OCI-LY7 (cell line): ENCODE data around the gene SPACA5B. TPM values are rescaled to one million over a fixed set of nuclear protein-coding genes. Genes with fewer than 3 reads are reported as not detected.
A peak's percentile ranks its signal among the peaks of the same experiment; 100 is the strongest.
"Not testable (repeated sequence)": the region's sequence is repeated elsewhere in the genome, so short reads cannot be mapped to it uniquely, and the experiment has no call there.

Experiments used
- BruUV-seq: library from RNA; stranded (reverse); fragments of 400-500 nt; replicated peaks from 2 replicates; lab custom pipeline; 2021; lab: Mats Ljungman, UMichigan
- CTCF ChIA-PET: fragments of 300-600 bp; sonication (Branson Sonifier 250); formaldehyde crosslinking; loops from one replicate; lab custom pipeline; 2022; ENCODE audit warnings: antibody characterized with exemption; ENCODE audit not compliant: unreplicated experiment; lab: Charles Lee
- POLR2A ChIA-PET: fragments of 300-600 bp; sonication (Branson Sonifier 250); formaldehyde crosslinking; loops from one replicate; lab custom pipeline; 2022; ENCODE audit warnings: antibody characterized with exemption; lab: Charles Lee
- DNase-seq: peaks from one replicate; pipeline ENCODE4 v3.0.0-alpha.2; 2015; ENCODE audit warnings: low spot score
- H2AFZ ChIP-seq: fragments of 200-600 bp; sonication (generic), shearing (Covaris generic); 2 replicates; pipeline ENCODE4 v1.6.1; 2014; ENCODE audit warnings: mild to moderate bottlenecking, antibody characterized with exemption, low read length, moderate library complexity
- H3K27ac ChIP-seq: fragments of 200-600 bp; sonication (generic); 2 replicates; pipeline ENCODE4 v1.5.1; 2014; ENCODE audit warnings: mixed run types, low read depth, mild to moderate bottlenecking, moderate library complexity, low read length, inconsistent platforms; ENCODE audit not compliant: poor library complexity, severe bottlenecking
- H3K36me3 ChIP-seq: fragments of 200-600 bp; sonication (generic); 2 replicates; pipeline ENCODE4 v1.6.1; 2014; ENCODE audit warnings: mild to moderate bottlenecking, antibody characterized with exemption, low read length, moderate library complexity, mixed read lengths; ENCODE audit not compliant: insufficient read depth
- H3K4me1 ChIP-seq: fragments of 200-600 bp; sonication (generic); 2 replicates; pipeline ENCODE4 v1.5.1; 2014; ENCODE audit warnings: mild to moderate bottlenecking, low read length; ENCODE audit not compliant: insufficient read depth, poor library complexity, severe bottlenecking
- H3K4me2 ChIP-seq: fragments of 200-600 bp; sonication (generic); 2 replicates; pipeline ENCODE4 v1.6.1; 2014; ENCODE audit warnings: mild to moderate bottlenecking, low read length
- H3K4me3 ChIP-seq: fragments of 200-600 bp; sonication (generic); 2 replicates; pipeline ENCODE4 v1.5.1; 2014; ENCODE audit warnings: mild to moderate bottlenecking, low read depth, low read length; ENCODE audit not compliant: poor library complexity, severe bottlenecking
- H3K79me2 ChIP-seq: fragments of 200-600 bp; sonication (generic); 2 replicates; pipeline ENCODE4 v1.6.1; 2016; ENCODE audit warnings: low read depth, mild to moderate bottlenecking, low read length, moderate library complexity, mixed read lengths; ENCODE audit not compliant: insufficient read depth
- H3K9me2 ChIP-seq: fragments of 200-600 bp; sonication (generic); 2 replicates; pipeline ENCODE4 v1.6.1; 2016; ENCODE audit warnings: mild to moderate bottlenecking, low read length, mixed read lengths; ENCODE audit not compliant: insufficient read depth
- H3K9me3 ChIP-seq: fragments of 200-600 bp; sonication (generic); 2 replicates; pipeline ENCODE4 v1.6.1; 2014; ENCODE audit warnings: mild to moderate bottlenecking, mixed run types, low read length, mixed read lengths
- H4K20me1 ChIP-seq: fragments of 200-600 bp; sonication (generic); 2 replicates; pipeline ENCODE4 v1.6.1; 2014; ENCODE audit warnings: mild to moderate bottlenecking, antibody characterized with exemption, low read length, moderate library complexity, mixed read lengths; ENCODE audit not compliant: insufficient read depth
- EZH2phosphoT487 ChIP-seq: fragments of 200-600 bp; sonication (generic); IDR thresholded peaks from 2 replicates; pipeline ENCODE4 v1.6.1; 2018; ENCODE audit warnings: low read depth, borderline replicate concordance, mild to moderate bottlenecking, mixed run types, antibody characterized with exemption, low read length, moderate library complexity, mixed read lengths
- intact Hi-C: fragments of 100-400 bp; cut with micrococcal nuclease; formaldehyde crosslinking; loops from one replicate; pipeline ENCODE4 v1.10.0; 2022; ENCODE audit not compliant: unreplicated experiment
- total RNA-seq, 2 experiments: library from RNA; depleted of rRNA in 1 of 2; stranded (reverse); fragments of >200 nt in 1 of 2; shearing (Covaris generic) in 1 of 2; gene quantifications; 2 replicates each; pipeline ENCODE4 v1.2.3, GENCODE V29; 2014 to 2022
- TF ChIP-seq, protein P1 (sequence below): fragments of 200-600 bp; sonication (generic); conservative IDR thresholded peaks from 2 replicates; pipeline ENCODE4 v1.5.1; 2014; ENCODE audit warnings: mild to moderate bottlenecking, antibody characterized with exemption, low read length, moderate library complexity, mixed read lengths

SPACA5B gene
- total RNA-seq, 2 experiments from 2014 or later = not detected

DNA sequence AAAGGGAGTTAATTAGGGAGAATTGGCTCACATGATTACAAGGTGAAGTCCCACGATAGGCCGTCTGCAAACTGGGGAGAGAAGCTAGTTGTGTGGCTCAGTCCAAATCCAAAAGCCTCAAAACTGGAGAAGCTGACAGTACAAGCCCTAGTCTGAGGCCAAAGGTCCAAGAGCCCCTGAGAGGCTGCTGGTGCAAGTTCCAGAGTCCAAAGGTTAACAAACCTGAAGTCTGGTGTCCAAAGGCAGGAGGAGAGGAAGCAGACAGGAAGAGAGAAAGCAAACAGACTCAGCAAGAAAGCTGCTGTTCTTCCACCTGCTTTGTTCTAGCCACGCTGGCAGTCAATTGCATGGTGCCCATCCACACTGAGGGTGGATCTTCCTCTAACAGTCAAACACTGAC lies 29.0 kb upstream of the SPACA5B start:
- H3K4me1 ChIP-seq = no peaks in the 10 kb centered on the region
- no peak overlapping the region for H3K27ac ChIP-seq
- TF ChIP-seq EZH2phosphoT487 = no peak
- TF ChIP-seq, protein P1, sequence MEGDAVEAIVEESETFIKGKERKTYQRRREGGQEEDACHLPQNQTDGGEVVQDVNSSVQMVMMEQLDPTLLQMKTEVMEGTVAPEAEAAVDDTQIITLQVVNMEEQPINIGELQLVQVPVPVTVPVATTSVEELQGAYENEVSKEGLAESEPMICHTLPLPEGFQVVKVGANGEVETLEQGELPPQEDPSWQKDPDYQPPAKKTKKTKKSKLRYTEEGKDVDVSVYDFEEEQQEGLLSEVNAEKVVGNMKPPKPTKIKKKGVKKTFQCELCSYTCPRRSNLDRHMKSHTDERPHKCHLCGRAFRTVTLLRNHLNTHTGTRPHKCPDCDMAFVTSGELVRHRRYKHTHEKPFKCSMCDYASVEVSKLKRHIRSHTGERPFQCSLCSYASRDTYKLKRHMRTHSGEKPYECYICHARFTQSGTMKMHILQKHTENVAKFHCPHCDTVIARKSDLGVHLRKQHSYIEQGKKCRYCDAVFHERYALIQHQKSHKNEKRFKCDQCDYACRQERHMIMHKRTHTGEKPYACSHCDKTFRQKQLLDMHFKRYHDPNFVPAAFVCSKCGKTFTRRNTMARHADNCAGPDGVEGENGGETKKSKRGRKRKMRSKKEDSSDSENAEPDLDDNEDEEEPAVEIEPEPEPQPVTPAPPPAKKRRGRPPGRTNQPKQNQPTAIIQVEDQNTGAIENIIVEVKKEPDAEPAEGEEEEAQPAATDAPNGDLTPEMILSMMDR = no peak
- H3K79me2 ChIP-seq = no peaks in the 10 kb centered on the region
- no peak for DNase-seq
- no peaks in the 10 kb centered on the region for H3K36me3 ChIP-seq
- BruUV-seq = no TSS peak
- ChIA-PET CTCF (no interaction called here), POLR2A (no interaction called here)
- H3K9me2 ChIP-seq = no peaks in the 10 kb centered on the region
- H3K9me3 ChIP-seq = no peaks in the 10 kb centered on the region
- no peaks in the 10 kb centered on the region for H4K20me1 ChIP-seq
- H2AFZ ChIP-seq = no peak overlapping the region
- H3K4me2 ChIP-seq = no peak overlapping the region
- H3K4me3 ChIP-seq = no peak overlapping the region
- intact Hi-C loops = no loop called here

DNA sequence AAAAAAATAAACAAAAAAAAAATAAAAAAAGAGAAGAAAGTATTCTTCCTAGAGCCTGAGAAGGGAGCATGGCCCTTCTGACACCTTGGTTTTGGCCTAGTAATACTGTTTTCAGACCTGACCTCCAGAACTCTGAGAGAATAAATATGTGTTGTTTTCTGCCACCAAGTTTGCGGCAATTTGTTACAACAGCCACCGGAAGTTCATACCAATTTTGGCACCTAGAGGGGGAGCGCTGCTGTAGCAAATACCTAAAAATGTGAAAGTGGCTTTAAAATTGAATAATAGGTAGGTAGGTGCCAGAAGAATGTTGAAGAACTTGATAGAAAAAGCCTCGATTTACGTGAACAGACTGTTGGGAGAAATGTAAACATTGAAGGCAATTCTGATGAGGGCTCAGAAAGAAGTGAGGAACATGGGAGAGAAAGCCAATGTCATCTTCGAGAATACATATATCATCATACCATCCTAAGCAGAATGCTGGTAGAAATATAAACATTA lies 27.5 kb upstream of the SPACA5B start:
- Histone ChIP-seq H4K20me1 (no peaks in the 10 kb centered on the region), H3K9me2 (no peaks in the 10 kb centered on the region), H3K79me2 (no peaks in the 10 kb centered on the region), H3K4me1 (no peaks in the 10 kb centered on the region), H3K27ac (no peak overlapping the region), H3K4me3 (no peak overlapping the region), H3K9me3 (no peaks in the 10 kb centered on the region), H3K36me3 (no peaks in the 10 kb centered on the region), H2AFZ (no peak overlapping the region), H3K4me2 (no peak overlapping the region)
- BruUV-seq = no TSS peak
- intact Hi-C loops = no loop called here
- ChIA-PET POLR2A (no interaction called here), CTCF (no interaction called here)
- TF ChIP-seq, protein P1 = no peak
- TF ChIP-seq EZH2phosphoT487 = no peak
- no peak for DNase-seq

DNA sequence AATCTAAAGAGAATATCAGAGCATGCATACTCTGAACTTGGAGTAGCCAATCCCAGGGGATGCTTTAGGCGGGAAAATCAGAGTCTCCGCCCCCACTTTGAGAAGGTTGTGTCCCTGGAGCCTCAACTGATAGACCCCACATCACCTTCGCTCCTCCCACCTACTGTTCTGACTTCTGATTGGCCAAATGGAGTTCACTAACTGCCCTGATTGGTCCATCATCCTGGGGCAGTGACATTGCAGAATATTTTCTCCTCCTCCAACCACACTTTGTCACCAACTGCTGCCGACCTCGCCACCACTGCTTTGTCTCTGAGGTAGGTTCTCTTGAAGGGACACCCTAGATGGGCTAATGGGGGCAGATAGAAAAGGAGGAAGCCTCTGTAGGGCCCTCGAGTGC lies 22.7 kb upstream of the SPACA5B start:
- intact Hi-C loops = no loop called here
- Histone ChIP-seq H3K4me2 (no peak overlapping the region), H3K4me3 (no peak overlapping the region), H3K9me3 (no peaks in the 10 kb centered on the region), H3K79me2 (no peaks in the 10 kb centered on the region), H3K9me2 (no peaks in the 10 kb centered on the region), H4K20me1 (no peaks in the 10 kb centered on the region), H3K4me1 (no peaks in the 10 kb centered on the region), H3K36me3 (no peaks in the 10 kb centered on the region), H2AFZ (no peak overlapping the region), H3K27ac (no peak overlapping the region)
- DNase-seq = peak; percentile 4
- no TSS peak for BruUV-seq
- no peak for TF ChIP-seq EZH2phosphoT487
- TF ChIP-seq, protein P1 = no peak
- ChIA-PET POLR2A (no interaction called here), CTCF (no interaction called here)

DNA sequence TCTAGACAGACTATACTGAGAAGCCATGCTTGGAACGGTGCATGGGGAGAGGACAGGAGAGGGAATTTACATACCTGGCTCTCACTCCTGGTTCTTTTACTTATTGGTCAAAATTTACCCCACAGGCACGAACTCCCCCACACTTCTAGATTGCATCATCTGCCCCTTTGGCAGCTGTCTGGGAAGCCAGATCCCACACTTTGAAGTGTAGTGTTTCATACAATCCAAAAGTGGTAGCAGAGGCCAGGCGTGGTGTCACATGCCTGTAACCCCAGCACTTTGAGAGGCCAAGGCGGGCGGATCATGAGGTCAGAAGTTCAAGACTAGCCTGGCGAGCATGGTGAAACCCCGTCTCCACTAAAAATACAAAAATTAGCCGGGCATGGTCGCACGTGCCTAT lies 5.1 kb upstream of the SPACA5B start:
- H2AFZ ChIP-seq, DNase-seq, H3K4me2 ChIP-seq, intact Hi-C loops, H3K4me3 ChIP-seq, H4K20me1 ChIP-seq, H3K36me3 ChIP-seq, H3K9me3 ChIP-seq, POLR2A ChIA-PET, CTCF ChIA-PET, BruUV-seq, H3K4me1 ChIP-seq, H3K27ac ChIP-seq, H3K79me2 ChIP-seq, H3K9me2 ChIP-seq: not testable (repeated sequence)
